Naive thymus-derived CD8-positive, alpha-beta T cell (primary cell): Measurements from ENCODE around the gene BDKRB2. TPM values are rescaled to one million over a fixed set of nuclear protein-coding genes. Genes with fewer than 3 reads are reported as not detected.

Experiments
- ATAC-seq, 2 donors: fragments of 150-1000 bp; cut with Tn5 transposase in 1 of 2; sonication (Bioruptor Pico), chemical (Tn5 transposase) in 1 of 2; 1 replicate in 1 of 2; 2 replicates in 1 of 2; pipeline ENCODE4 v1.10.0; 2021; ENCODE audit warnings: mild to moderate bottlenecking in 2 of 2, moderate library complexity in 2 of 2
- POLR2A ChIA-PET: fragments of 350-600 bp; sonication (Branson Sonifier 250); formaldehyde crosslinking; loops from one replicate; lab custom pipeline; 2021; ENCODE audit warnings: antibody characterized with exemption; lab: Charles Lee
- DNase-seq, 10 donors: peaks; one replicate each; pipeline versions ENCODE4 v3.0.0 to v3.0.0-alpha.2; 2020 to 2022
- H3K27ac Mint-ChIP-seq, 10 donors: one replicate each; pipeline ENCODE4 v1.8.0; 2020 to 2022; ENCODE audit warnings: mild to moderate bottlenecking in 10 of 10, mixed read lengths in 10 of 10, moderate library complexity in 4 of 10, inconsistent platforms in 1 of 10
- H3K27me3 Mint-ChIP-seq, 5 donors: one replicate each; pipeline ENCODE4 v1.8.0; 2021 to 2022; ENCODE audit warnings: mixed read lengths in 5 of 5
- H3K36me3 Mint-ChIP-seq, 3 donors: one replicate each; pipeline ENCODE4 v1.8.0; 2020 to 2022; ENCODE audit warnings: mixed read lengths in 3 of 3, mild to moderate bottlenecking in 2 of 3, inconsistent platforms in 1 of 3
- H3K4me1 Mint-ChIP-seq, 4 donors: one replicate each; pipeline ENCODE4 v1.8.0; 2021 to 2022; ENCODE audit warnings: mixed read lengths in 4 of 4
- H3K4me3 Mint-ChIP-seq, 10 donors: one replicate each; pipeline ENCODE4 v1.8.0; 2020 to 2022; ENCODE audit warnings: mild to moderate bottlenecking in 10 of 10, mixed read lengths in 10 of 10, moderate library complexity in 6 of 10, inconsistent platforms in 1 of 10
- H3K9me3 Mint-ChIP-seq, 9 donors: one replicate each; pipeline ENCODE4 v1.8.0; 2020 to 2022; ENCODE audit warnings: mixed read lengths in 9 of 9, mild to moderate bottlenecking in 3 of 9, inconsistent platforms in 1 of 9, moderate library complexity in 1 of 9
- polyA plus RNA-seq, 3 donors: library from polyadenylated mRNA; unstranded; fragments of 300-500 nt; fragmentation: Illumina TruSeq; gene quantifications; one replicate each; pipeline ENCODE4 v1.2.3, GENCODE V29; 2021
- total RNA-seq, 8 experiments: library from RNA in 2 of 8; stranded (reverse) in 2 of 8; gene quantifications; one replicate each; pipeline ENCODE4 v1.2.3 and lab custom pipeline; 2021 to 2026

The BDKRB2 gene
- total and polyA plus RNA-seq, 5 experiments from 2014 or later = not detected

DNA sequence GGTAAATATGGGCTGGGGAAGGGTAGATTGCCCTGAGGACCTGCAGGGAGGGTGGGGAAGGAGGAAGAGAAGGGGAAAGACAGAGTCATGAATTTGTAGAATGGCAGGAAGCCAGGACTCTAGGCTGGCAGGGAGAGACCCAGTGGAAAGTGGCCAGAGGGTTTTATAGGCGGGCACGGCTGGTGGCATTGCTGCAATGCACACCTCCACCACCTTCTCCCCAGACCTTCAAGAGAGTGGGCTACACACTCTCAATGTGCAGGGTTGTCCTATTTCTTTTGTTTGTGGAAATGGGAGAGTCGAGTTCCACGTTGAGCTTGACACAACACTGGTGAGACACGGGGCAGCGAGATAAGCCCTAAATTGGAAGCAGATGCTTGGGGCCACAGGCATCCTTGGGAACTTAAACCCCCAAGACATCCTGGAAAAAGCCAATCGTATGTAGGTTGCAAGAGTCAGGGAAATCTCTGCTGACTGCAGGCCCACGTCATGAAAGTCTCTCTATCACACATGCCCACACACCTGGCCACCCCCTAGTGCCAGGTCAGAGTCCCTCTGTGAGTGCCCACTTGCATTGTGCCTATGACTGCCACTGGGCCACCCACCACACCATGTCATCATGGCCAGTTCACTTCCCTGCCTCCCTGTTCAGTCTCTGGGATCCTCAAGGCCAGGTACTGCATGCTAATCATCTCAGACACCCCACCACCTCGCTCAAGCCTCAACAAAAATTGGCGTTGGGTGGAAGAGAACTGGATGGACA lies 38.0 kb upstream of the BDKRB2 start:
- H3K36me3 Mint-ChIP-seq = no peaks in the 10 kb centered on the region
- peaks cover 0 to 15% (median 4%) of the 10 kb centered on the region in 5 donors for H3K27me3 Mint-ChIP-seq
- H3K27ac Mint-ChIP-seq = no peak overlapping the region
- ATAC-seq (no peak), DNase-seq (no peak)
- H3K4me1 Mint-ChIP-seq = no peaks in the 10 kb centered on the region
- no peaks in the 10 kb centered on the region for H3K9me3 Mint-ChIP-seq
- POLR2A ChIA-PET = no interaction called here
- no peak overlapping the region for H3K4me3 Mint-ChIP-seq

- no peak overlapping the region for H3K4me3 Mint-ChIP-seq
- peaks cover 0 to 15% (median 5%) of the 10 kb centered on the region in 5 donors for H3K27me3 Mint-ChIP-seq
- no peak overlapping the region for H3K27ac Mint-ChIP-seq
- no peaks in the 10 kb centered on the region for H3K9me3 Mint-ChIP-seq
- no peak for DNase-seq
- H3K36me3 Mint-ChIP-seq = no peaks in the 10 kb centered on the region
- no peaks in the 10 kb centered on the region for H3K4me1 Mint-ChIP-seq
- POLR2A ChIA-PET = no interaction called here
- no peak for ATAC-seq
Measured at GRCh38 chr14:96167224-96168148, 37.2 kb upstream of the BDKRB2 start.

GRCh38 chr14:96168581-96168980 lies 36.1 kb upstream of the BDKRB2 start:
- POLR2A ChIA-PET = no interaction called here
- ATAC-seq (no peak), DNase-seq (no peak)
- no peak overlapping the region for H3K4me3 Mint-ChIP-seq
- no peak overlapping the region for H3K27ac Mint-ChIP-seq
- H3K4me1 Mint-ChIP-seq = no peaks in the 10 kb centered on the region
- no peaks in the 10 kb centered on the region for H3K36me3 Mint-ChIP-seq
- H3K27me3 Mint-ChIP-seq = peaks cover 6 to 24% (median 10%) of the 10 kb centered on the region in 5 donors
- H3K9me3 Mint-ChIP-seq = no peaks in the 10 kb centered on the region

DNA sequence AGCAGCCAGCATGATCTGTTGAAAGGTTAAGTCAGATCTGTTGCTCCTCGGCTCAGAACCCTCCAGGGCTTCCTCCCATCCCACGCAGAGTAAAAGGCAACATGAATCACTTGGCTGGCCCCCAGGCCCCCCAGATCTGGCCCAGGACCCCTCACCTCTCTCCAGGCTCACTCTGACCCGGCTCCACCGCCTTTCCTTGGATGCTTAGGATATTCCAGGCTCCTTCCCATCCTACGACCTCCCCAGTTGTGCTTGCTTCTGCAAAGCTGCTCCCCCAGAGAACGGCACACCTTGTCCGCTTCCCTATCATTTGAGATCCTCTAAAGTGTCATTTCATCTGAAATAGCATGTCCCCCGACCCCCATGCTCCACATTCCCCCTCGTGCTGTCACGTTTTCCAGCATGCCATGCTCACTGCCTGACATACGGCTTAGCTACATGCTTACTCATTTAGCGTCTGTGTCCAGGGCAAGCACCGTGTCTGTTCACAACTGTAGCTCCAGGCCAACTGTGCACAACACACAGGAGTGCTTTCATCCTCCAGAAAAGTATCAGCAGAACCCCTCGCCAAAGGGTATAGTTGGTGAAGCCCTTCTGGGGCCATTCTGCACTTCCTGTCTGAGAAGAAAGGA lies 33.6 kb upstream of the BDKRB2 start:
- no peaks in the 10 kb centered on the region for H3K36me3 Mint-ChIP-seq
- no peak for DNase-seq
- peaks cover 17 to 42% (median 23%) of the 10 kb centered on the region in 5 donors for H3K27me3 Mint-ChIP-seq
- ATAC-seq = no peak
- no peak overlapping the region for H3K4me3 Mint-ChIP-seq
- H3K27ac Mint-ChIP-seq = no peak overlapping the region
- peaks cover 0 to 4% (median 0%) of the 10 kb centered on the region in 4 donors for H3K4me1 Mint-ChIP-seq
- H3K9me3 Mint-ChIP-seq = no peaks in the 10 kb centered on the region
- POLR2A ChIA-PET = no interaction called here

DNA sequence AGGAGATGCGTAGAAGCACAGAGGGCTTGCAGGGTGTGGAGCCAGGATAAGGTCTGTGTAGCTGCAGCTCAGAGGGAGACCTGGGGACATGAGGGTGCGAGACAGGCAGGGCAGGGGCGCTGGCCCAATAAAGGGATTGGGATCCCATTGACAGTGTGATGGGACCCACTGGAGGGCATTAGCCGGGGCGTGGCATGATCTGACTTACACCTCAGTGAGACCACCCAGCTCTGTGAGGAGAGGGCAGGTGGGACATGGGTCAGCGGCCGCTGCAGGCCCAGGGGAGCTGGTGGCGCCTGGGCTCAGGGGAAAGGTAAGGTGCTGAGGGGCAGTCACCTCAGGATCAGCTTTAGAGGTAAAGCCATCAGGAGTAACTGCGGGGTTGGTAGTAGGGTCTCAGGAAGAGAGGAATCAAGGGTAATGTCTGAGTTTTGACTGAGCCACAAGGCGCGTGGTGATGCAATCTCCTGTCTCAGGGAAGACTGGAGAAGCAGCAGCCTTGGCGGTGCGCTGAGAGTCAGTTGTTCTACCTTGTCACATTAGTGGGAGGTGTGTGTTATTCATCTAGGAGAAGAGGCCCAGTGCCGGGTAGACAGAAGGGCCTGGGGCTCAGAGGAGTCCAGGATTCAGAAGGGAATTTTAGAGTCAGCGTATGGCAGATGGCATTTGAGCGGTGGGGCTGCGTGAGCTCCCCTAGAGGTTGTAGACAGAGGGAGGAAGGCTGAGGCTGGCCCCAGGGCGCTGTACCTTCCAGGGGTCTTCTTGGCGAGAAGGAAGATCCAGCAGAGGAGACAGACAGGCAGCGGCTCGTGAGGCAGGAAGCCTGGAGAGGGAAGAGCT lies 30.8 kb upstream of the BDKRB2 start:
- no peak overlapping the region for H3K4me3 Mint-ChIP-seq
- no peak for ATAC-seq
- no peaks in the 10 kb centered on the region for H3K36me3 Mint-ChIP-seq
- no peaks in the 10 kb centered on the region for H3K9me3 Mint-ChIP-seq
- DNase-seq = no peak
- H3K27me3 Mint-ChIP-seq = peaks cover 15 to 41% (median 23%) of the 10 kb centered on the region in 5 donors
- H3K27ac Mint-ChIP-seq = peak overlapping the region in 2 of 10 donors; percentile 29 to 79
- H3K4me1 Mint-ChIP-seq = peaks cover 0 to 8% (median 5%) of the 10 kb centered on the region in 4 donors
- POLR2A ChIA-PET = no interaction called here

- no peak overlapping the region for H3K4me3 Mint-ChIP-seq
- H3K27ac Mint-ChIP-seq = peak overlapping the region in 1 of 10 donors; percentile 76
- DNase-seq = no peak
- no peaks in the 10 kb centered on the region for H3K9me3 Mint-ChIP-seq
- no peaks in the 10 kb centered on the region for H3K36me3 Mint-ChIP-seq
- H3K27me3 Mint-ChIP-seq = peaks cover 15 to 28% (median 23%) of the 10 kb centered on the region in 5 donors
- no peak for ATAC-seq
- peaks cover 0 to 8% (median 5%) of the 10 kb centered on the region in 4 donors for H3K4me1 Mint-ChIP-seq
- POLR2A ChIA-PET = no interaction called here
Measured at GRCh38 chr14:96176275-96176674, 28.4 kb upstream of the BDKRB2 start.

DNA sequence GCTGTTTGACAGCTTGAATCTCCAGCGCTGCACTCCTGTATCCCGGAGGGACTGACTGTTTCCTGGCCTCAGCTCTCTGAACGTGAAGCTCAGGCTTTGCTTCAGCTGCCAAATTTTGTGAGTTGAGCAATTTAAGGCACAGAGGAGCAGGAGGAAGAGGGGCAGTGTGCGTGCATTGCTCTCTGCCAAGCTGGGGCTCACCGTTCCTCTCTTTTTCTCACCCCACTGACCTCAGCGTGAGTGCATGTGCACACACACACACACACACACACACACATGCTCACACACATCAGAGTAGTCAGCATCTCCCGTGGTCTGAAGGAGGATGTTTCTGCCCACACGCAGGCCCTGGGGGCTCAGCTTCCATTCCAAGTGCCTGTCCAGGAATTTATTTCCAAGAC lies 27.8 kb upstream of the BDKRB2 start:
- POLR2A ChIA-PET = no interaction called here
- no peak overlapping the region for H3K4me3 Mint-ChIP-seq
- peaks cover 15 to 28% (median 23%) of the 10 kb centered on the region in 5 donors for H3K27me3 Mint-ChIP-seq
- ATAC-seq (no peak), DNase-seq (no peak)
- no peaks in the 10 kb centered on the region for H3K36me3 Mint-ChIP-seq
- H3K4me1 Mint-ChIP-seq = peaks cover 0 to 8% (median 5%) of the 10 kb centered on the region in 4 donors
- no peaks in the 10 kb centered on the region for H3K9me3 Mint-ChIP-seq
- no peak overlapping the region for H3K27ac Mint-ChIP-seq

DNA sequence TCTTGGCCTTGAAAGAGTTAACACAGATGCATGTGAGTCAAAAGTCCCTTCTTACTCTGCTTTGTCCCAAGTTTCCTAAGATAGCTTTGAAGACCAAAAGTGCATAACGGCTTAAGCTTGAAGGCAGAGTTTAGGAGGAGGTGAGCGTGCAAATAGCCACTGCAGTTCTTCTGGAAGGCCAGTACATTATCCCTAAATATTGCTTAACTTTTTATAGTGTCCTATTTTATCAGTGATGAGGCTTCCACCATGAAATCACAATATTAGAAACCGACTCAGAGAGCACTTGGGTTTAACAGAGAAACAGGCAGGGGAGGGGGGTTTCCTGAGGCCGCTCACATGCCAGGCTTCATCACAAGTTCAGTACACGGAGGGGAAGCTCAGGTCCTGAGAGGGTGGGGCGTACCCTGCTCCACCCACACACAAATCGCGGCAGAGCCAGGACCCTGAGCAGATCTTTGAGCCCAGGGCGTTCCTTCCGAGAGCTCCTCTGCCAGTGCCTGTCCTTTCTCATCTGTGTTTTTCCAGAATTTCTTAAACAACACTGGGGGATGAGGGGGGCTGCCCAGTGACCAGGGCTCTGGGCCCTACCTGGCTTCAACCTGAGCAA lies 26.8 kb upstream of the BDKRB2 start:
- H3K27ac Mint-ChIP-seq = peak overlapping the region in 3 of 10 donors; percentile 17 to 82 (median 32)
- ATAC-seq = peak; percentile 76 to 91

DNA sequence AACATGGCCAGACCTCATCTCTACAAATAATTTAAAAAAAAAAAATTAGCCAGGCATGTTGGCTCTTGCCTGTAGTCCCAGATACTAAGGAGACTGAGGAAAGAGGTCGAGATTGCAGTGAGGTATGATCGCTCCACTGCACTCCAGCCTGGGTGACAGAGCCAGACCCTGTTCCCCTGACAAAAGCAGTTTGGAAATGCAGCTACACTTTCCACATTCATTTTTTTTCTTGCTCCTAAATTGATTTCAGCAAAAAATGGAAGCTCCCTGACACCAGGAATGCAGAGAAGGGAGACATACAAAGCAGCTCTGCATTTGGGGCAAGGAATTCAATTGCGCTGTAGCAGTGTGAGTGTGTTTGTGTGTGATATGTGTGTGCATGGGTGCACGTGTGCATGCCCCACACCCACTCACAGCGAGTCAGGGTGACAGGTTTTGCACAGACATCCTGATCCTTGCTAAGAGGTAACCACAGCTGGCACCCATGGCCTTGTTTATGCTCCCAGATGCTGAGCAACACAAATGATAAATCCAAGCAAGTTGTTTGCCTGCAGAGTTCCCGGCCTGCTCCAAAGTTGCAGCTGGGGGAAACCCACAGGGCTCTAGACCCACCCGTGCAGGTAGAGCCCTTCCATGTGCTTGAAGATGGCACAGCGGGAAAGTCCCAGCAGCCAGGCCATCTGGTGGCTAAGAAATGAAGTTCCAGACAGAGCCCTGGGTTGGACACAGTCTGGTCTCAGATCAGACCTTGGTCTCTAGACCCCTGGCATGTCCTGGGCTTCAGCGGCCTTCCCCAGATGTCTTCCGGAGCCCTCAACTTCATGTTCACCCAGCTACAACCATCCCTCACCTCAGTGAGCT lies 25.9 kb upstream of the BDKRB2 start:
- DNase-seq (no peak), ATAC-seq (no peak)
- Mint-ChIP-seq H3K27ac (no peak overlapping the region), H3K4me3 (no peak overlapping the region), H3K27me3 (peaks cover 11 to 31% (median 24%) of the 10 kb centered on the region in 5 donors), H3K36me3 (no peaks in the 10 kb centered on the region), H3K9me3 (no peaks in the 10 kb centered on the region), H3K4me1 (peaks cover 0 to 8% (median 5%) of the 10 kb centered on the region in 4 donors)
- POLR2A ChIA-PET = interaction anchor here (0.6 kb wide), 1 partner anchor 141 kb away, joined by 3 read pairs; no protein-coding TSS in a partner anchor

More for the DNA sequence above, 26.8 kb upstream of the BDKRB2 start:
- POLR2A ChIA-PET = no interaction called here
- H3K4me3 Mint-ChIP-seq = no peak overlapping the region
- peak in 4 of 10 donors; percentile 5 to 31 (median 16) for DNase-seq
- H3K27me3 Mint-ChIP-seq = peaks cover 16 to 37% (median 29%) of the 10 kb centered on the region in 5 donors
- H3K9me3 Mint-ChIP-seq = no peaks in the 10 kb centered on the region
- H3K36me3 Mint-ChIP-seq = no peaks in the 10 kb centered on the region
- H3K4me1 Mint-ChIP-seq = peaks cover 0 to 8% (median 5%) of the 10 kb centered on the region in 4 donors

DNA sequence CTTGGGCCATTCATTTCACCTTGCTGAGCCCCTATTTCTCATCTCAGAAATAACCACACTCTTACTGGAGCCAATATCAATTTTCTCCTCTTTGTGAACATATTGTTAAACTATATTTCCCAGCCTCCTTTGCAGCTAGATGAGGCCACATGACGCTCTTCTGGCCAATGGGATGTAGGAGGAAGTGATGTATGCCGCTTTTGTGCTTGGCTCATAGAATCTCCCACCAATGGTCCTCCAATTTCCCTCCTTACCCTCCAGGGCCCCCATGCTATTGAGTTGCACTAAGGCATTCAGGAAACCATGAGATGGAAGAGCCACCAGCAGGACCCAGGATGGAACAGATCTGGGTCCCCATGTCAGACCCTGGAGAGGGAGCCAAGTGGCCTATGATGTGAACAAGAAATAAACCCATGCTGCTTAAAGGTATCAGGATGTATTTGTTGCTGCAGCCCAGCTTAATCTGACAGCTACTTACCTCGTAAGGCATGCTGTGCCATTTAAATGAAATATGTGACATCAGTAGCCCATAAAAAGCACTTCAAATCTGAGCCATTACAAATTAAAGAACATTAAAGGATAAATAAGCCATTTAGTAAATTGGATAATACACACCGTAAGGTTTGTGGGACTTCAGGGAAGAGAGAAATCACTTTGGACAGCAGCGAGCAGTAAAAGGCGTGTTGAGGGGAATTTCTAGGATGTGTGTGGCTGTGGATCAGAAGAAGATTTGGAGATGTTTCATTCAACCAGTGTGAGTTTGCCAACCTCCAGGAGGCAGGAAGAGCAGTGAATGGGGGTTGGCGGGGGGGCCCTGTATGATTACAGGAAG lies 24.4 kb upstream of the BDKRB2 start:
- Mint-ChIP-seq H3K4me3 (no peak overlapping the region), H3K4me1 (peaks cover 0 to 8% (median 4%) of the 10 kb centered on the region in 4 donors), H3K27ac (peak overlapping the region in 1 of 10 donors; percentile 29), H3K36me3 (no peaks in the 10 kb centered on the region), H3K27me3 (peaks cover 5 to 24% (median 16%) of the 10 kb centered on the region in 5 donors), H3K9me3 (no peaks in the 10 kb centered on the region)
- POLR2A ChIA-PET = no interaction called here
- no peak for DNase-seq
- ATAC-seq = no peak
